Measurements from ENCODE around the gene RNF11.

Gene RNF11

GRCh38 chr1:51210055-51210454, 26.0 kb upstream of the RNF11 start:
- TF ChIP-seq SIN3A (IDR thresholded peaks at IDR 0.05; ENCODE audit: borderline replicate concordance, insufficient read depth, low read length) = no peak
- TF ChIP-seq POLR2AphosphoS5 (IDR thresholded peaks at IDR 0.05; ENCODE audit: low read depth, low read length) = no peak
- TF ChIP-seq TAF1 (IDR thresholded peaks at IDR 0.05; ENCODE audit: borderline replicate concordance, insufficient read depth, low read length) = no peak
- no peak for TF ChIP-seq FOXP2 (optimal IDR thresholded peaks at IDR 0.05; ENCODE audit: borderline replicate concordance, extremely low read depth, extremely low read length, insufficient read depth)
- TF ChIP-seq, protein P1, sequence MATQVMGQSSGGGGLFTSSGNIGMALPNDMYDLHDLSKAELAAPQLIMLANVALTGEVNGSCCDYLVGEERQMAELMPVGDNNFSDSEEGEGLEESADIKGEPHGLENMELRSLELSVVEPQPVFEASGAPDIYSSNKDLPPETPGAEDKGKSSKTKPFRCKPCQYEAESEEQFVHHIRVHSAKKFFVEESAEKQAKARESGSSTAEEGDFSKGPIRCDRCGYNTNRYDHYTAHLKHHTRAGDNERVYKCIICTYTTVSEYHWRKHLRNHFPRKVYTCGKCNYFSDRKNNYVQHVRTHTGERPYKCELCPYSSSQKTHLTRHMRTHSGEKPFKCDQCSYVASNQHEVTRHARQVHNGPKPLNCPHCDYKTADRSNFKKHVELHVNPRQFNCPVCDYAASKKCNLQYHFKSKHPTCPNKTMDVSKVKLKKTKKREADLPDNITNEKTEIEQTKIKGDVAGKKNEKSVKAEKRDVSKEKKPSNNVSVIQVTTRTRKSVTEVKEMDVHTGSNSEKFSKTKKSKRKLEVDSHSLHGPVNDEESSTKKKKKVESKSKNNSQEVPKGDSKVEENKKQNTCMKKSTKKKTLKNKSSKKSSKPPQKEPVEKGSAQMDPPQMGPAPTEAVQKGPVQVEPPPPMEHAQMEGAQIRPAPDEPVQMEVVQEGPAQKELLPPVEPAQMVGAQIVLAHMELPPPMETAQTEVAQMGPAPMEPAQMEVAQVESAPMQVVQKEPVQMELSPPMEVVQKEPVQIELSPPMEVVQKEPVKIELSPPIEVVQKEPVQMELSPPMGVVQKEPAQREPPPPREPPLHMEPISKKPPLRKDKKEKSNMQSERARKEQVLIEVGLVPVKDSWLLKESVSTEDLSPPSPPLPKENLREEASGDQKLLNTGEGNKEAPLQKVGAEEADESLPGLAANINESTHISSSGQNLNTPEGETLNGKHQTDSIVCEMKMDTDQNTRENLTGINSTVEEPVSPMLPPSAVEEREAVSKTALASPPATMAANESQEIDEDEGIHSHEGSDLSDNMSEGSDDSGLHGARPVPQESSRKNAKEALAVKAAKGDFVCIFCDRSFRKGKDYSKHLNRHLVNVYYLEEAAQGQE (IDR thresholded peaks at IDR 0.05; ENCODE audit: insufficient read depth in 1 of 2, low read depth in 2 of 2, low read length in 2 of 2) = no peak

- TF ChIP-seq POLR2AphosphoS5 (IDR thresholded peaks at IDR 0.05; ENCODE audit: low read depth, low read length) (no peak), SIN3A (IDR thresholded peaks at IDR 0.05; ENCODE audit: borderline replicate concordance, insufficient read depth, low read length) (no peak), FOXP2 (optimal IDR thresholded peaks at IDR 0.05; ENCODE audit: borderline replicate concordance, extremely low read depth, extremely low read length, insufficient read depth) (no peak), TAF1 (IDR thresholded peaks at IDR 0.05; ENCODE audit: borderline replicate concordance, insufficient read depth, low read length) (no peak)
- TF ChIP-seq, protein P1 (IDR thresholded peaks at IDR 0.05; ENCODE audit: insufficient read depth in 1 of 2, low read depth in 2 of 2, low read length in 2 of 2) = no peak
These were observed 25.4 kb upstream of the RNF11 start for GRCh38 chr1:51210676-51211075.

DNA sequence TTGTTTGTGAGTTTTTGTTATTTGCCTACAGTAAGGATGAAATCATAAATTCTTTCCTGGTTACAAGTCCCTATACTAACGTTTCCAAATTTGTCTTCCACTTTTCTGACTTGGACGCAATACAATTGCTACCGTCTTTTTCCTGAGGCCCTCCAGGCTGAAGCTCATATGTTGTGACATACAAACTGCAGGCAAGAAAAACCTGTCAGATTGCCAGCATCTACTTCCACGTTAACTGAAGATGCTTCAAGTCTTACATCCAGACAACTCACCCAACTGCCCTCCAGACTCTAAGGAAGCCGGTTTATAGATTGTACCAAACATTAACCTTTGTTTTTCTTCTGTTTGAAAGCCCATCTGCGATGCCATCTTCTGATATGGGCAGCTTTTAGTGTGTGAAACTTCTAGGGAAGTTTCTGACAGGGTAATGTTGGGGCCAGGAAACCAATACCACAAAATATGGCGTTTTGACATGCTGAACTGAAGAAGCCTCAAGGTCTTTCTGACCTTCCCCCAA, 21.4 kb upstream of the RNF11 start:
- TF ChIP-seq FOXP2 (optimal IDR thresholded peaks at IDR 0.05; ENCODE audit: borderline replicate concordance, extremely low read depth, extremely low read length, insufficient read depth) (no peak), POLR2AphosphoS5 (IDR thresholded peaks at IDR 0.05; ENCODE audit: low read depth, low read length) (no peak), SIN3A (IDR thresholded peaks at IDR 0.05; ENCODE audit: borderline replicate concordance, insufficient read depth, low read length) (no peak), TAF1 (IDR thresholded peaks at IDR 0.05; ENCODE audit: borderline replicate concordance, insufficient read depth, low read length) (no peak)
- TF ChIP-seq, protein P1 (IDR thresholded peaks at IDR 0.05; ENCODE audit: insufficient read depth in 1 of 2, low read depth in 2 of 2, low read length in 2 of 2) = no peak

GRCh38 chr1:51215169-51215568, 20.9 kb upstream of the RNF11 start:
- no peak for TF ChIP-seq POLR2AphosphoS5 (IDR thresholded peaks at IDR 0.05; ENCODE audit: low read depth, low read length)
- TF ChIP-seq FOXP2 (optimal IDR thresholded peaks at IDR 0.05; ENCODE audit: borderline replicate concordance, extremely low read depth, extremely low read length, insufficient read depth) = no peak
- TF ChIP-seq SIN3A (IDR thresholded peaks at IDR 0.05; ENCODE audit: borderline replicate concordance, insufficient read depth, low read length) = no peak
- TF ChIP-seq, protein P1 (IDR thresholded peaks at IDR 0.05; ENCODE audit: insufficient read depth in 1 of 2, low read depth in 2 of 2, low read length in 2 of 2) = no peak
- TF ChIP-seq TAF1 (IDR thresholded peaks at IDR 0.05; ENCODE audit: borderline replicate concordance, insufficient read depth, low read length) = no peak

DNA sequence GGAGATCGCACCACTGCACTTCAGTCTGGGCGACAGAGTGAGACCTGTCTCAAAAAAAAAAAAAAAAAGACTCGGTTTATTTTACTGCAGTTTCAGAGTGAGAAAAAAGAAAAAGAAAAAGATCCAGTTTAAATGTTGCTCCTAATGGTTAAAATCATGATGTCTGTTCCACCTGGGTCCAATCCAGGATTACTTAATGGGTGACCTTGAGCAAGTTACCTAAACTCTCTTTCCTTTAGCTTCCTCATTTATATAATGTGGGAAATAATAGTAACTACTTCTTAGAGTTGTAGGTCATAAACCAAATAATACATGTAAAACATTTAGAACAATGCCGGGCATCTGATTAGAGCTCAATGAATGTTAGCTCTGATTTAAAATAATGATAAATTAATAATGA, 19.4 kb upstream of the RNF11 start:
- TF ChIP-seq SIN3A (IDR thresholded peaks at IDR 0.05; ENCODE audit: borderline replicate concordance, insufficient read depth, low read length) (no peak), FOXP2 (optimal IDR thresholded peaks at IDR 0.05; ENCODE audit: borderline replicate concordance, extremely low read depth, extremely low read length, insufficient read depth) (no peak), TAF1 (IDR thresholded peaks at IDR 0.05; ENCODE audit: borderline replicate concordance, insufficient read depth, low read length) (no peak), POLR2AphosphoS5 (IDR thresholded peaks at IDR 0.05; ENCODE audit: low read depth, low read length) (no peak)
- TF ChIP-seq, protein P1 (IDR thresholded peaks at IDR 0.05; ENCODE audit: insufficient read depth in 1 of 2, low read depth in 2 of 2, low read length in 2 of 2) = no peak

Data from PFSK-1 (cell line).